ENCODE results near the gene APH1B. TPM values are rescaled to one million over a fixed set of nuclear protein-coding genes. Genes with fewer than 3 reads are reported as not detected.

Gene APH1B
- total RNA-seq, 2 experiments from 2014 or later: 6.5 to 7.8 TPM

GRCh38 chr15:63252292-63252691, 25.1 kb upstream of the APH1B start:
- H3K27ac Mint-ChIP-seq: peak overlapping the region; percentile 10
- intact Hi-C loops (cut with DNase I, micrococcal nuclease): no loop called here
- POLR2A ChIA-PET: no interaction called here
- DNase-seq: no peak
- H3K4me1 Mint-ChIP-seq: peaks cover 30% of the 10 kb centered on the region
- no peaks in the 10 kb centered on the region for H3K9me3 Mint-ChIP-seq (ENCODE audit: low read depth)
- H3K4me3 Mint-ChIP-seq: no peak overlapping the region
- no peaks in the 10 kb centered on the region for H3K27me3 Mint-ChIP-seq
- CTCF ChIA-PET: interaction anchor here (0.6 to 1.5 kb wide), 2 partner anchors 9 to 13 kb away, joined by 3 to 4 read pairs; no protein-coding TSS in a partner anchor
- no peak for ATAC-seq
- H3K36me3 Mint-ChIP-seq (ENCODE audit: low read depth): peaks cover 57% of the 10 kb centered on the region

DNA sequence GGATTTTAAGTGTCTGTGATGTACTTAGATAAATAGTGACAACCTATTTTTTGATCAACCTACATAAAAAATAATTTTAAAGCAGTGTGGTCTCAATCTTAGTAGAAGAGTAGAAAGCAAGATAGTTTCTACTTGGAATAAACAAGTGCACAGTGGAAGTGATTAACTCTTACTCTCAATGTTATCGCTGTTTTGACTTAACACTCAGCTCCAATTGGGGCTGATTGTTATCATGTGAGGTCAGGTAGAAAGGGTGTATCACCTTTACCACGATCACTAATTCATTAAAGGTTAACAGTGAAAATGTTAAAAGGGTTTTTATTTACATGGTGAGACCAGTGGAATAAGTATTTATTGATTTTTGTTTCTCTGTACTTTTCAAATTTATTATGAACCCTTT, 22.4 kb upstream of the APH1B start:
- H3K27me3 Mint-ChIP-seq: no peaks in the 10 kb centered on the region
- ChIA-PET POLR2A (interaction anchor here (0.5 kb wide), 1 partner anchor 74 kb away, joined by 3 read pairs; no protein-coding TSS in a partner anchor), CTCF (interaction anchor here (2.3 kb wide), 1 partner anchor 12 kb away, joined by 7 read pairs; no protein-coding TSS in a partner anchor)
- H3K4me3 Mint-ChIP-seq: no peak overlapping the region
- no peak for DNase-seq
- H3K4me1 Mint-ChIP-seq: peaks cover 32% of the 10 kb centered on the region
- peaks cover 58% of the 10 kb centered on the region for H3K36me3 Mint-ChIP-seq (ENCODE audit: low read depth)
- no peak overlapping the region for H3K27ac Mint-ChIP-seq
- no peaks in the 10 kb centered on the region for H3K9me3 Mint-ChIP-seq (ENCODE audit: low read depth)
- ATAC-seq: no peak
- intact Hi-C loops (cut with DNase I, micrococcal nuclease): no loop called here

DNA sequence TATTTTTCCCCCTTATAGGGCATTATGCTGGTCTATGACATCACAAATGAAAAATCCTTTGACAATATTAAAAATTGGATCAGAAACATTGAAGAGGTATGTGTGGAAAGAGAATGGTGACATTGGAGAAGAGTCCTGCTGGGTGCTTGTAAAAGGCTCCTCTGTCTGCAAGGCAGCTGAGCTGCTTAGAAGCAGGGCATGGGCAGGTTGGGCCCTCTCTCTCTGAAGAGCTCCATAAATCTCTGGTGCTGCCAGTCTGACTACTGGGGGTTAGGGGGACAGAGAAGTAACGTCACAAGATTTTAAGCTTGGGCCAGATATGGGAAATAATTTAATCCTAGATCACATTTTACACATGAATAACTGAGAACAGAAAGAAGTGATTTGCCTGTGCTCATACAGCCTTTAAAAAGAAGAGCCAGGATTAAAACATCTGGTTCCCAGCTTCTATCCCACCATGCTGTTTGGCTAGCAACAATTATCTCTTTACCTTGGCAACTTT, 21.9 kb upstream of the APH1B start:
- Mint-ChIP-seq H3K36me3 (ENCODE audit: low read depth) (peaks cover 56% of the 10 kb centered on the region), H3K4me3 (no peak overlapping the region), H3K27ac (no peak overlapping the region), H3K27me3 (no peaks in the 10 kb centered on the region), H3K4me1 (peaks cover 27% of the 10 kb centered on the region), H3K9me3 (ENCODE audit: low read depth) (no peaks in the 10 kb centered on the region)
- no peak for ATAC-seq
- DNase-seq: no peak
- ChIA-PET POLR2A (no interaction called here), CTCF (interaction anchor here (0.8 to 2.3 kb wide), 3 partner anchors 13 to 208 kb away, joined by 3 to 7 read pairs (median 7); no protein-coding TSS in a partner anchor)
- intact Hi-C loops (cut with DNase I, micrococcal nuclease): no loop called here

- H3K9me3 Mint-ChIP-seq (ENCODE audit: low read depth): no peaks in the 10 kb centered on the region
- ChIA-PET CTCF (interaction anchor here (1.7 kb wide), 1 partner anchor 209 kb away, joined by 7 read pairs; no protein-coding TSS in a partner anchor), POLR2A (no interaction called here)
- DNase-seq: no peak
- no peak for ATAC-seq
- no peak overlapping the region for H3K27ac Mint-ChIP-seq
- H3K27me3 Mint-ChIP-seq: no peaks in the 10 kb centered on the region
- H3K4me1 Mint-ChIP-seq: peaks cover 27% of the 10 kb centered on the region
- H3K36me3 Mint-ChIP-seq (ENCODE audit: low read depth): peaks cover 58% of the 10 kb centered on the region
- intact Hi-C loops (cut with DNase I, micrococcal nuclease): no loop called here
- no peak overlapping the region for H3K4me3 Mint-ChIP-seq
Measured at GRCh38 chr15:63256433-63257274, 20.8 kb upstream of the APH1B start.

DNA sequence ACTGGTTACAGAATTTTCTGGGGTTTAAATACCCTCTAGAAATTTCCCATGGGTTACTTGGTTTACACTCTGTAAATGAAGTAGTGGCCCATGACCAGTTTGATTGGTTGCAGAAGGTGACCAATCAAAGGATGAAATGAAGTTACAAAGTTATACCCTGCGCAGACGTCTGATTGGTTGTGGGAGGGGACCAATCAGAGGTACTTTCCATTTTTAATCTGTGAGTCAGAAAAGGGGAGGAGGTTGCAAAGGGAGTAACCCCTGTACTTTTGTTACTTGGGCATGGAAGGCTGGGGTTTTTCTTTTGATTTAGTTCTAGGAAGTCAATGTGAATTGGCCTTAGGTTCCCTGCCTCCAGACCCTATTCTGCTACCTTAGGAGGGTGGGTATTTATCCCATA, 18.7 kb upstream of the APH1B start:
- intact Hi-C loops (cut with DNase I, micrococcal nuclease): no loop called here
- no peak overlapping the region for H3K4me3 Mint-ChIP-seq
- peak; percentile 88 for ATAC-seq
- H3K9me3 Mint-ChIP-seq (ENCODE audit: low read depth): no peaks in the 10 kb centered on the region
- ChIA-PET CTCF (interaction anchor here (1.1 kb wide), 1 partner anchor 13 kb away, joined by 4 read pairs; no protein-coding TSS in a partner anchor), POLR2A (no interaction called here)
- DNase-seq: peak; percentile 33
- H3K36me3 Mint-ChIP-seq (ENCODE audit: low read depth): peaks cover 64% of the 10 kb centered on the region
- peaks cover 21% of the 10 kb centered on the region for H3K4me1 Mint-ChIP-seq
- no peak overlapping the region for H3K27ac Mint-ChIP-seq
- no peaks in the 10 kb centered on the region for H3K27me3 Mint-ChIP-seq

DNA sequence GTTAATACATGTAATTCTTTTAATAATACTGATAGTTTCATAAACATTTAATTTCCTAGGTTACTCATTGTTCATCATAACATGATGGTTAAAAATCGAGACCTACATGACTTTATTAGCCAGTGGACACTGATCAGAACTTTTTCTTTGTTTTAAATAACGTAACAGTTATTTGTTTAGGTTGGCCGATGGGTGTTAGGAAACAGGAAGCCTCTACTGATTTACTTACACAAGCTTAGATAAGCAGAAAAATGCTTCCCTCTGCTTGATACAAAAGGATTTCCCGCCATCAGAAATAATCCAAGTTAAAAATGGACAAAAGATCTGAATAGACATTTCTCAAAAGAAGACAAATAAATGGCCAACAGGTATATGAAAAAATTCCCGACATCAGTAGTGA, 16.6 kb upstream of the APH1B start:
- Mint-ChIP-seq H3K36me3 (ENCODE audit: low read depth) (peaks cover 64% of the 10 kb centered on the region), H3K4me3 (no peak overlapping the region), H3K27me3 (no peaks in the 10 kb centered on the region), H3K27ac (no peak overlapping the region), H3K4me1 (peaks cover 10% of the 10 kb centered on the region), H3K9me3 (ENCODE audit: low read depth) (no peaks in the 10 kb centered on the region)
- ATAC-seq: no peak
- CTCF ChIA-PET: interaction anchor here (0.7 to 0.9 kb wide), 2 partner anchors 29 to 193 kb away, joined by 3 read pairs; no protein-coding TSS in a partner anchor
- intact Hi-C loops (cut with DNase I, micrococcal nuclease): no loop called here
- POLR2A ChIA-PET: no interaction called here
- DNase-seq: no peak

- Mint-ChIP-seq H3K9me3 (ENCODE audit: low read depth) (no peaks in the 10 kb centered on the region), H3K36me3 (ENCODE audit: low read depth) (peaks cover 63% of the 10 kb centered on the region), H3K4me3 (no peak overlapping the region), H3K27me3 (no peaks in the 10 kb centered on the region), H3K4me1 (peaks cover 10% of the 10 kb centered on the region), H3K27ac (no peak overlapping the region)
- intact Hi-C loops (cut with DNase I, micrococcal nuclease): no loop called here
- POLR2A ChIA-PET: no interaction called here
- ATAC-seq (no peak), DNase-seq (no peak)
- CTCF ChIA-PET: interaction anchor here (0.6 kb wide), 2 partner anchors 244 to 1265 kb away, joined by 3 read pairs; no protein-coding TSS in a partner anchor
Measured at GRCh38 chr15:63261311-63261710, 16.1 kb upstream of the APH1B start.

GRCh38 chr15:63263519-63263918, 13.9 kb upstream of the APH1B start:
- peaks cover 3% of the 10 kb centered on the region for H3K4me1 Mint-ChIP-seq
- no peak overlapping the region for H3K27ac Mint-ChIP-seq
- H3K9me3 Mint-ChIP-seq (ENCODE audit: low read depth): no peaks in the 10 kb centered on the region
- CTCF ChIA-PET: interaction anchor here (1.7 kb wide), 1 partner anchor 215 kb away, joined by 4 read pairs; no protein-coding TSS in a partner anchor
- ATAC-seq: no peak
- DNase-seq: no peak
- intact Hi-C loops (cut with DNase I, micrococcal nuclease): no loop called here
- H3K4me3 Mint-ChIP-seq: no peak overlapping the region
- POLR2A ChIA-PET: no interaction called here
- H3K27me3 Mint-ChIP-seq: no peaks in the 10 kb centered on the region
- peaks cover 62% of the 10 kb centered on the region for H3K36me3 Mint-ChIP-seq (ENCODE audit: low read depth)

DNA sequence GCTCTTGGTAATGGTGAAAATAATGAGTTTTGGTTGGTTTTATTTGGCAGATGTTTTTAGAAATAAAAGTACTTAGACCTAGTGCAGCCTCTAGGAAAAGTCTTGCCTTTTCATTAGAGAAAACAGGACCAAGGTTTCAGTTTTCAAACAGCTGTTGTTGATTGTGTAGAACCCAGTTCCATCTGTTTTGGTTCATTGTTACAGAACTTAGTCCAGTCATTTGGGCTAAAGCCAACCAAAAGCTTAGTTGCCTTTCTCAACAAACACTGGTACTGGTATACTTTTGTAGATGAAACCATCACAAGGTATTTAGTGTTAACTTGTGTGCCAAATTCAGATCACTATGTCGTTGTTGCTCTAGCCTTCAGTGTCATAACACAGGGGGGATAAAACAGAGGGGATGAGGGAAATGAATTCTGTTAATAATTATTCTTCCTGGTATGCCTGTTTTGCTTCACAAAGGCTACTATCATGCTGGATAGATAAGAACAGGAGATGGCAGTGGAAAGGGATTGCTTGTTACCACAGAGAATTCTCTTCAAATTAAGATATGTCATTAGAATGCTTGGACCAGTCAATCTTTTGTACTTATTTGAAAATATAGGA, 12.6 kb upstream of the APH1B start:
- POLR2A ChIA-PET: interaction anchor here (0.5 to 0.6 kb wide), 2 partner anchors 47 to 175 kb away, joined by 3 to 5 read pairs; no protein-coding TSS in a partner anchor
- intact Hi-C loops (cut with DNase I, micrococcal nuclease): no loop called here
- Mint-ChIP-seq H3K36me3 (ENCODE audit: low read depth) (peaks cover 58% of the 10 kb centered on the region), H3K27me3 (no peaks in the 10 kb centered on the region), H3K27ac (peak overlapping the region; percentile 33), H3K4me1 (no peaks in the 10 kb centered on the region), H3K9me3 (ENCODE audit: low read depth) (no peaks in the 10 kb centered on the region), H3K4me3 (no peak overlapping the region)
- CTCF ChIA-PET: interaction anchor here (0.7 to 1.0 kb wide), 2 partner anchors 23 to 225 kb away, joined by 3 to 4 read pairs; no protein-coding TSS in a partner anchor
- ATAC-seq: no peak
- no peak for DNase-seq

- H3K27ac Mint-ChIP-seq: peak overlapping the region; percentile 43
Measured at GRCh38 chr15:63274427-63274826, 3.0 kb upstream of the APH1B start.

DNA sequence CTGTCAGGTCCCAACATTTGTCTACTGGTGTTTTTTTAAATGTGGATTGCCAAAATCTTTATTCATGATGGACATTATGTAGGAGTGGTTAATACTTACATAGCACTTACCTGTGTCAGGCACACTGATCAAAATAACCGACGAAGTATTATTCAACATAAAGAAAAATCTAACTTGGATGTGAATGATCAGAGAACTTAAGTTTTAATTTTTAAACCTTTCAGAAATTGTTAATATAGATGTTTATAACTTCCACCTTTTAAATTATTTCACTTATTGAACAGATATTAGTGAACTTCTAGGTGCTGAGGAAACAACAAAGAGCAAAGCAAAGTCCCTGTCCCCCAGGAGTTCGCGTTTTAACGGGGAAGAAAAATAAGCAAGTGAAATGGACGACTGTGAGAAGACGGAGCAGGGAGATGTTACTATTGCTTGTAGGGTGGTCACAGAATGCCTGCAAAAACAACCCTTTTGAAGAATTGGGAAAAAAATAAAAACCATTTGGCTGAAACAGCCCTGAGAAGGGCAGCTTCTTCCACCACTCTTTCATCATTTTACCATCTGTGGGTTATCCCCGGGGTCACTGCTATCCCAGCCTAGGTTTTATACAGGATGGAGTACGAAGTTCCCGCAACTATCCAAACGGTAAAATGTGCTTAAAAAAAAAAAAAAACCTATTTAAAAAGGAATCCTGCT, 915 bp upstream of the APH1B start:
- intact Hi-C loops (cut with DNase I, micrococcal nuclease): loop anchor here (1.0 to 5.0 kb wide), 5 partner anchors 87 to 228 kb away; partner anchors contain the start of genes RAB8B (in 2 of the 2), RPS27L (in 2 of the 2) and LACTB (in 1 of the 2)
- POLR2A ChIA-PET: no interaction called here
- peaks cover 29% of the 10 kb centered on the region for H3K4me1 Mint-ChIP-seq

More at GRCh38 chr15:63274427-63274826, 3.0 kb upstream of the APH1B start:
- no peak overlapping the region for H3K4me3 Mint-ChIP-seq
- ATAC-seq (no peak), DNase-seq (no peak)
- peaks cover 32% of the 10 kb centered on the region for H3K4me1 Mint-ChIP-seq
- intact Hi-C loops (cut with DNase I, micrococcal nuclease): no loop called here
- no peaks in the 10 kb centered on the region for H3K27me3 Mint-ChIP-seq
- ChIA-PET CTCF (no interaction called here), POLR2A (interaction anchor here (0.7 kb wide), 1 partner anchor 58 kb away, joined by 3 read pairs; no protein-coding TSS in a partner anchor)
- peaks cover 8% of the 10 kb centered on the region for H3K36me3 Mint-ChIP-seq (ENCODE audit: low read depth)
- no peaks in the 10 kb centered on the region for H3K9me3 Mint-ChIP-seq (ENCODE audit: low read depth)

More for the DNA sequence above, 915 bp upstream of the APH1B start:
- H3K36me3 Mint-ChIP-seq (ENCODE audit: low read depth): peaks cover 8% of the 10 kb centered on the region
- no peaks in the 10 kb centered on the region for H3K9me3 Mint-ChIP-seq (ENCODE audit: low read depth)
- peak overlapping the region; percentile 88 for H3K27ac Mint-ChIP-seq
- no peaks in the 10 kb centered on the region for H3K27me3 Mint-ChIP-seq
- H3K4me3 Mint-ChIP-seq: peak overlapping the region; percentile 78
- DNase-seq (no peak), ATAC-seq (peak; percentile 4)
- CTCF ChIA-PET: interaction anchor here (1.4 kb wide), 1 partner anchor 10 kb away, joined by 3 read pairs; no protein-coding TSS in a partner anchor

Measured in activated CD4-positive, alpha-beta T cell treated with anti-CD3 and anti-CD28 coated beads for 36 hours (primary cell).